Stimulated activated CD8-positive, alpha-beta memory T cell treated with anti-CD3 and anti-CD28 coated beads, Interleukin-12 subunit alpha, Interleukin-12 subunit beta, amount 100 ng/mL, for 1 hour (primary cell): ENCODE results near the gene LCNL1.

ENCODE experiments used
- DNase-seq: peaks from one replicate; pipeline ENCODE4 v3.0.0-alpha.2; 2020; ENCODE audit warnings: low read depth

The LCNL1 gene

DNA sequence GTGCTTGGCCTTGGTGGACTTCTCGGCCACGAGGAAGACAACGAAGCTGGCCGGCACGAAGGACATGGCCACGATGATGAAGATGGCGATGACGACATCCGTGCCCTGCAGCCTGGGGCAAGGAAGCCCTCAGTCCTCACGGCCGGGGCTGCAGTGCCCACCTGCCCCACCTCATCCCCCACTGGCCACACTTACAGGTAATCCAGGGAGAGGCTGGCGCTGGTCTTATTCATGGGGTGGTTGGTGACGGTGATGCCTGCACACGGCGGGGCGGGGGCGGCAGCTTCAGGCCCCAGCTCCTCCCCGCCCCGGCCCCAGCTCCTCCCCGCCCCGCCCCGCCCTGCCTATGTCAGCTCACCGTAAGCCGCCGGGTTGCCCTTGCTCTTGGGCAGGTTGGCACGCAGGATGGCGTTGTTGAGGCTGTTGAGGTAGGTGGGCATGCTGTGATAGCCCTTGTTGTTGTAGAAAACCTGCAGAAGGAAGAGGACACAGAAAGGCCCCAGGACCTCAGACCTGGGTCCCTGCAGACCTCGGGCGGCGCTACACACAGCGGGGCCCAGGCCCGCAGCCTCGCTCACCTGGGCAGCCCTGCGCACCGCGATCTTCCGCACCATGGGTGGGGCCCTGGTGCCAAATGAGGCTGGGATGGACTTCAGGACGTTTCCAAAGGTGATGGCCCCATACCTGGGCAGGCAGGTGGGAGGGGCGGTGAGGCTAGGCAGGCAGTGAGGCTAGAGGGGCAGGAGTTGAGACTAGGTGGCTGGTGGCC is 29.3 kb downstream of the LCNL1 start:
- no peak for DNase-seq

- DNase-seq, result no peak
Measured at GRCh38 chr9:137012694-137013570, 30.1 kb downstream of the LCNL1 start.

DNA sequence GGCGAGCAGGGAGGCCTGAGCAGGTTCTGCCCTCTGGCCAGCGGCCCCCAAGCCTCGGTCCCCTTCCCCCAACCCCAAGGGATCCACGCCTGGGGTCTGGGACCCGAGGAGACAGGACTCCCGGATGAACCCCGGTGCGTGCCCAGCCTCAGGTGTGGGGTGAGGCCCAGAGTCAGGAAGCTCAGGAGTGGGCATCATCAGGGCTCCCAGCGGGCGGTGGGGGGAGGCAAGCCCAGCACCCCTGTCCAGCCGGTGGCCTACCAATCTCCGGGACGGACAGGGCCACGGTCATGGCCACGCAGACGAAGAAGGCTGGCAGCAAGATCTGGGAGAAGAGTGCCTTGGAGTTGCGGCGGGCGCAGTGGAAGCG is 30.8 kb downstream of the LCNL1 start:
- DNase-seq, result no peak

- DNase-seq, result no peak
Measured at GRCh38 chr9:137014166-137014565, 31.4 kb downstream of the LCNL1 start.

- no peak for DNase-seq
Measured at GRCh38 chr9:137014776-137015539, 32.2 kb downstream of the LCNL1 start.

DNA sequence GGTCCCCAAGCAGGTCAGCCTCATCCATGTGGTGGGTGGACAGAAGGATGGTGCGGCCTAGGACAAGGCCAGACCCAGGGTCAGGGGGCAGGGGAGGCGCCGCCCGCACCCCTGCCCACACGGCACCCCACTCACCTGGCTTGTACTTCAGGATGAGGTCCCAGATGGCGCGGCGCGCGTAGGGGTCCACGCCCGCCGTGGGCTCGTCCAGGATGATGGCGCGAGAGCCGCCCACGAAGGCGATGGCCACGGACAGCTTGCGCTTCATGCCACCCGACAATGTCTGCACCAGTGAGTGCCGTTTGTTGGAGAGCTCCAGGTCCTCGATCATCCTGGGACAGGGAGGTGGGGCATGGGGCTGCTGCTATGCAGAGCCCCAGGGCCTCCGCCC is 32.7 kb downstream of the LCNL1 start:
- no peak for DNase-seq

DNA sequence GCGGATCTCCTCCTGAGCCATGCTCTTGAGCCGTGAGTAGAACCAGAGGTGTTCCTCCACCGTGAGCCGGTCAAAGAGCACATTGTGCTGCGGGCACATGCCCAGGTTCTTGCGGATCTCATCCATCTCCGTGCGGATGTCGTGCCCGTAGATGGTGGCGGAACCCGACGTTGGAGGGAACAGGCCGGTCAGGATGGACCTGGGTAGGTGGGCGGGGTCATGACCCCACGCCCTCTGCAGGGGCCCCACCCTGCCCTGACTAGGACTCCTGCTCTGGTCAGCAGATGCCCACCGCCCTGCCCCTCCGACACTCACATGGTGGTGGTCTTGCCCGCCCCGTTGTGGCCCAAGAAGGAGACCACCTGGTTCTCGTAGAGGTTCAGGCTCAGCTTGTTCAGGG is 33.2 kb downstream of the LCNL1 start:
- no peak for DNase-seq

GRCh38 chr9:137016436-137016835 is 33.6 kb downstream of the LCNL1 start:
- no peak for DNase-seq

DNA sequence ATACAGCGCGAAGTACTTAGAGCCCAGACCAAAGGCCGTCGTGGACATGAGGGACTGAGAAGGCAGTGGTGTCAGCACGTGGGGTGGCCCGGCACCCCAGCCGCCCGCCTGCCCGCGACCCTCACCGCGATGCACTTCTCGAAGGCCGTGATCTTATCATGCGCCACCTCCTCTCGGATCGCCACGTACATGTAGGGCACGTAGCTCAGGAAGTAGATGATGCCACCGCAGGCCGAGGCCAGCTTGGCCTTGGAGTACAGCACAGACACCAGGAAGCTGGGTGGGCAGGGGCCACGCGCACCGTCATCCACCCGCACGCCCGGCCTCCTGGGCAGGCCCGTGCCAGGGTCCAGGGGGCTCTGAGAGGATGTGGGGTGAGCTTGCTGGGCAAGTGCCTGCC is 34.3 kb downstream of the LCNL1 start:
- no peak for DNase-seq

DNA sequence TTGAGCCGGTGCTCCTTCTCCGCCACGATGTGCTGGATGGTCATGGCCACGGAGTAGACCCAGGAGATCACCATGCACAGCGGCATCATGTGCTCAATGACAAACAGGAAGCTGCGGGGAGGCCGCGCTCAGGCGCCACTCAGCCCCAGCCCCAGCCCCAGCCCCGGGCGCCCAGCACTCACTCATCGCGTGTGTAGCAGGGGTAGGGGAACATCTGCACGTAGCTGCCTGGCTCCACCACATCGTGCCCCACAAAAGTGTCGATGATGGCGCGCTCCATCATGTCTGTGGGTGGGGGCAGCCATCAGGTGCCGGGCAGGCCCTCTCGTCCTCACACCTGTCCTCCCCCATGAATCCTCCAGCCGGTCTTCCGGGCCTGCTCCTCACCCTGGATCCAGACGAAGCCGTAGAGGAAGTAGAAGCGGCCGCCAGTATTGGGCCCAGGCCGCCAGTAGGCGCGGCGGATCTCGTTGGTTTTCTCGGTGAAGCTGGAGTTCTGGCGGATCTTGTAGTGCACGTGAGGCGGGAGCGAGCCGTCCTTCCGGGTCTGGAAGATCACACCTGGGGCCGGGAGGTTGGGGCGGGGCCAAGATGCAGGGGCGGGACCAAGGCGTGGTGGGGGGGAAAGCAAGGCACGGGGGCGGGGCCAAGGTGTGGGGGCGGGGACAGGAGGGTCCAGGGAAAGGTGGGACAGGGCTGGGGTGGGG is 35.2 kb downstream of the LCNL1 start:
- no peak for DNase-seq

DNA sequence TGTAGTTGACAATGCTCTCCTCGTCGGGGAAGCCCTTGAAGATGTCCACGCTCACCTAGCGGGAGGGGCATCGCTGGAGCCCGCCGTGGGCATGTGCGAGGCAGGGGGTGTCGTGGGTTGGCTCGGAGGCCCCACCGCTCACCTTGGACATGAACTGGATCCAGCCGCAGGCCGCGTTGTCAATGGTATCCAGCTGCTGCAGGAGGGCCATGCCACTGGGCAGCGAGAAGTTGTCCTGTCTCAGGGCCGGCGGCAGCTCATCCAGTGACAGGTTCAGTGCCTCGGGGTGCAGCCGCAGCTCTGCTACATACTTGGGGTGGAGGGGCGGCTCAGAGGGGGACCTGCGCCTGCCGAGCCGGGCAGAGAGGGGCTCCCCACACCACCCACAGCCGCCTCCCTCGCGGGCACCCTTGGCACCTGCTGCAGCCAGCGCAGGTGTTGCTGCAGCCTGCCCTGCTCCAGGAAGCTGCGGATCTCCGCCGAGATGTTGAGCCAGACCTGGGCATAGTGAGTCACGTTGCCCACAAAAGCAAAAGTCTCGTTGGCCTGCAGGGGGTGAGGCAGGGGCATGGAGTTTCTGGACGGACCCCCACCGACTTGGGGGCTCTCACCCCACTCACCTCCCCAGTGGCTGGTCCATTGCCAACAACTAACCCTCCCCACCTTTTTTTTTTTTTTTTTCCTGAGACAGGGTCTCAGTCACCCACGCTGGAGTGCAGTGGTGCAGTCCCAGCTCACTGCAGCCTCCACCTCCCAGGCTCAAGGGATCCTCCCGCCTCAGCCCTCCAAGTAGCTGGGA is 36.2 kb downstream of the LCNL1 start:
- no peak for DNase-seq

- no peak for DNase-seq
Measured at GRCh38 chr9:137019891-137020683, 37.3 kb downstream of the LCNL1 start.

GRCh38 chr9:137020771-137021567 is 38.2 kb downstream of the LCNL1 start:
- DNase-seq, result no peak

DNA sequence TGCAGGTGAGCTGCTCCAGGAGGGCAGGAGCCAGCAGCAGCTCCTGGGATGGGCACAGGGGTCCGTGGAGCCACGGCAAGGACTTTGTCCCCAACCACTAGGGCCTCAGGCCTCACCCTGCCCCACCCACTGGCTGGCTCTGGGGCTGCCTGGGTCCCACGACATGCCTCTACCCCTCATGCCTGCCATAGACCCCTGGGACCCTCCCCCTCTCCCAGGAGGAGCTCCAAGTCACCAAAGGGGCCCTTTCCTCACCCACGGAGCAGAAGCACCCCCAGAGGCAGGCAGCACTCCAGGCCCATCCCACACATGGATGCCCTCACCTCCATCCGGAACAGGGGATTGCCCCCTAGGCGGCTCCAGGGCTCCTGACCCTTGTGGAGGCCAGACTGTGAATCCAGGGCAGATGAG is 38.8 kb downstream of the LCNL1 start:
- no peak for DNase-seq

DNA sequence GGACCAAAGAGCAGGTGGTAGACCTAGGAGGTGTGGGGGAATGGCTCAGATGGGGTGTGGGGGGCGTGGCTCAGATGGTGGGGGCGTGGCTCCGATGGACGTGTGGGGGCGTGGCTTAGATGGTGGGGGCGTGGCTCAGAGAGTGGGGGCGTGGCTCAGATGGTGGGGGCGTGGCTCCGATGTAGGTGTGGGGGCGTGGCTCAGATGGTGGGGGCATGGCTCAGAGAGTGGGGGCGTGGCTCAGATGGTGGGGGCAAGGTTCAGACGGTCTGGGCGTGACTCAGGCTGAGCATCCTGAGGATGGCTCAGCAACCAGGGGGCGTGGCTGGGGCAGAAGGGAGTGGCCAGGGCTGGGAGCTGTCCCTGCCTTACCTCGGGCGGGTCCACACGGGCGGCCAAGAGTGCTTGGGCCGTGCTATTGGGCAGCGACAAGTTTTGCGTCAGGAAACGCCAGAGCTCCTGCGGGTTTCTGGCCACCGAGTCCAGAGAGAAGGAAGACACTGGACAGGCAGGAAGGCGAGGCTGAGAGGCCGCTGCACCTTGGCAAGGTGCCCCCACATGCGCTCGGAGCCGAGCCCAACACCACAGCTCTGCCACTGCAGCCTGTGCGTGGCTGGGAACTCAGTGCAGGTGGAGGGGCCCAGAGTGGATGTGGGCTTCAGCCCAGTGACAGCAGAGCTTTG is 39.3 kb downstream of the LCNL1 start:
- DNase-seq, result peak; percentile 48

DNA sequence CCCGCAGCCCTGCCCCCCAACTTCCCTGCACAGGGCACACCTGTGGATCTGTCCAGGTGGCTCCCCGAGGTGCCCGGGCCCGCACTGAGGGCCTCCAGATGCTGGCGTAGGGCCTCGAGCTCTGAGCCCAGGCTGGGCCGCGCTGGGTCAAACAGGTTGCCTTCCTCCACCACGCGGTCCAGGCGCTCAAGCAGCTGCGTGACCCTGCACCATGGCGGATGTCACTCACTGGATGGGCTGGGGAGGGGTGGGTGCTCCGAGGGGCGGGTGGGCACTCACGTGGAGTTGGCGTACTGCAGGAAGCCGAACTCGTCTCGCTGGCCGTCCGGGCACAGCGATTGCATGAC is 39.8 kb downstream of the LCNL1 start:
- no peak for DNase-seq

- DNase-seq, result no peak
Measured at GRCh38 chr9:137023157-137023556, 40.4 kb downstream of the LCNL1 start.

DNA sequence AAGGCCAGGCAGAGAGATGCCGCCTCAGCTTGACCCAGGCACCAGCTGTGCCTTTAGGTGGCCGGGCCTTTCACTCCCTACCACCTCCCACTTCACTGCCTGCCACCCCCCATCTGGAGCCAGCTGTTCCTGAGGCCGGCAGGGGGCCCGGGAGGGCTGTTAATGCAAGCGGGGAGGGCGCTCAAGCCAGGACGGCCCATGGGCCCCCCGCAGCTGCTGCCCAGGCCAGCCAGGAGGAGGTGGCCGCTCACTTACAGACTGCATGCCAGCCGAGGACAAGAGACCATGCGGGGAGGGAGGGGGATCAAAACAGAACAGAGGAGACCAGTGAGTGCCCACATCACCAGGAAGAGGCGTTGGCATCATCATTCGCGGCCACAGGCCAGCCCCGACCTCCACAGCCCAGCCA is 40.8 kb downstream of the LCNL1 start:
- DNase-seq, result no peak

GRCh38 chr9:137025517-137025966 is 42.7 kb downstream of the LCNL1 start:
- DNase-seq, result no peak
